NCI-H1436 treated with DMSO at 0.1 percent for 48 hours (cell line): ENCODE data around the gene USP2.
"Not testable (repeated sequence)": the region's sequence is repeated elsewhere in the genome, so short reads cannot be mapped to it uniquely, and the experiment has no call there.

ENCODE experiments used
- DNase-seq: peaks from one replicate; lab custom pipeline; 2025; lab: John Stamatoyannopoulos, UW

The USP2 gene

DNA sequence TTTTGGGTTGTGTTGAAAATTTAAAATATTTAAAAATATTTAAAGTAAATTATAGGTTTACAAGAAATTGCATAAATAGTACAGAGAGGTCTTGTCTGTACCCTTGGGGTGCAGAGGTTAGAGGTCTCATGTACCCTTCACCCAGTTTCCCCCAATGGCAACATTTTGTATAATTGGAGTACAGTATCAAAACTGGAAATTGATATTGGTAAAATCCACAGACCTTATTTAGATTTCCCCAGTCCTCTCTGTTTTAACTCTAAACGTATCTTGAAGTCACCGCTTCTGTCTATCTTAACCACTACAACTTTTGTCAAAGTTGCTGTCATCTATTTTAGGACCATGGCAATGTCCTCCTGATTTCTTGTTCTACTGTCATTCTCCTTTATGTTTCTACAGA, 30.6 kb upstream of the USP2 start:
- no peak for DNase-seq

DNA sequence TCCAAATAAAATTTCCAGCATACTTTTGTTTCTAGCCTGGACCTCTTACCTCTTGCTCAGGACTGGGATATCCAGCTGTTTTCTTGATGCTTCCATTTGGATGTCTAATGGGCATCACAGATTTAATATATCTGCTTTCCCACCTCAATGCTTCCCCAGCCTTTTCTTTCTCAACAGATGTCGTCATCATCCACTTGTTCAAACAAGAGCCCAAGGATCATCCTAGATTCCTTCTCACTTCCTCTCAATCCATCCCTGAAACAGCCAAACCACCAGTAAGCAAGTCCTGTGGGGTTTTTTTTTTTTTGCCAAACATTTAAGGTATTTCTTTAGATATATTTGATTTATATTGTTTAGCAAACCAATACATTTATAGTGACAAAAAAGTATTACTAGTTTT, 29.0 kb upstream of the USP2 start:
- no peak for DNase-seq

DNA sequence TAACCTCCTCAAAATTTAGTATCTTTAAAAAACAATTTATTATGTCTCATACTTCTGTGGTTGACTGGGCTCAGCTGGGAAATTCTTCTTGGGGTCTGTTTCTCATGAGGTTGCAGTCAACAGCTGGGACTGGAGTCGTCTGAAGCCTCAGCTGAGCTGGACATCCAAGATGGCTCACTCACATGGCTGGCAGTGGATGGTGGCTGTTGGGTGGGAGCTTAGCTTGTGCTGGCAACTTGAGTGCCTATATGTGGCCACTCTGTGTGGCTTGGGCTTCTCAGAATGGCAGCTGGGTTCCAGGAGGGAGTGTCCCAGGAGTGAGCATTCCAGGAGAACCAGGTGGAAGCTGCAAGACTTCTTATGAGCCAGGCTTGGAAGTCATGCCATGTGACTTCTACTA, 28.2 kb upstream of the USP2 start:
- no peak for DNase-seq

DNA sequence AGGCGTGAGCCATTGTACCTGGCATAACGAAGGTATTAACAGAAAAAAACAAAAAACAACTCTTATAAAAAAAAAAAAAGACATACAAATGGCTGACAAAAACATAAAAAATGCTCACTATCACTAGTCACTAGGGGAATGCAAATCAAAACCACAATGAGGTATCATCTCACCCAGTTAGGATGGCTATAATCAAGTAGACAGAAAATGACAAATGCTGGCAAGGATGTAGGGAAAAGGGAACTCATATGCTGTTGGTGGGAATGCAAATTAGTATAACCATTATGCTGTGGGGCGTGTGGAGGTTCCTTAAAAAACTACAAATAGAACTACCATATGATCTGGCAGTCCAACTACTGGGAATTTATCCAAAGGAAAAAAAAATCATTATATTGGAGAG, 24.5 kb upstream of the USP2 start:
- no peak for DNase-seq

DNA sequence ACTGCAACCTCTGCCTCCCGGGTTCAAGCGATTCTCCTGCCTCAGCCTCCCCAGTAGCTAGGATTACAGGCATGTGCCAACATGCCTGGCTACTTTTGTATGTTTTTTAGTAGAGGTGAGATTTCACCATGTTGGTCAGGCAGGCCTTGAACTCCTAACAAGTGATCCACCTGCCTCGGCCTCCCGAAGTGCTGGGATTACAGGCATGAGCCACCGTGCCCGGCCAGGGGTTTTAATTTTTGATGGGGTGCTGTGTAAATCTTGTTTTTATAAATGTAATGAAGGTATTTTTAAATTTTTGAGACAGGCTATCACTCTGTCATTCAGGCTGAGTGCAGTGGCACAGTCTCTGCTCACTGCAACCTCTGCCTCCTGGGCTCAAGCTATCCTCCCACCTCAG, 24.0 kb upstream of the USP2 start:
- not testable (repeated sequence) for DNase-seq

DNA sequence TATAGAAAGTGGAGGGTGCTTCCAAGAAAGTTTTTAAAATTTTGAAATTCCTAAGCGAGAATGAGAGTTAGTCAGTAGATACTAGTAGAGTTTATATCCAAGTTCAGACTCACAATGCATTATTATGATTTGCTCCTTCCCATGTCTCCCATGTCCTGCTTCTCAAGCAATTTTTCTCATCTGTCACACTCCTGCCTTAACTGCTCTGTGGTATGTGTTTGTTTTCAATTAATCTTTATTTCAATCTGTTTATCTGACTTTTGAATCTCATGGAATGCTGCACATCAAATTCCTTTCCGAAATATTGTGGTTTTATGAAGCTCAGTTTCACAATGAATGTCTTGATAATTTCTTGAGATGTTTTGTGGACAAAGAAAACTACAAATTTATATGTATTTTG, 23.4 kb upstream of the USP2 start:
- DNase-seq: no peak

DNA sequence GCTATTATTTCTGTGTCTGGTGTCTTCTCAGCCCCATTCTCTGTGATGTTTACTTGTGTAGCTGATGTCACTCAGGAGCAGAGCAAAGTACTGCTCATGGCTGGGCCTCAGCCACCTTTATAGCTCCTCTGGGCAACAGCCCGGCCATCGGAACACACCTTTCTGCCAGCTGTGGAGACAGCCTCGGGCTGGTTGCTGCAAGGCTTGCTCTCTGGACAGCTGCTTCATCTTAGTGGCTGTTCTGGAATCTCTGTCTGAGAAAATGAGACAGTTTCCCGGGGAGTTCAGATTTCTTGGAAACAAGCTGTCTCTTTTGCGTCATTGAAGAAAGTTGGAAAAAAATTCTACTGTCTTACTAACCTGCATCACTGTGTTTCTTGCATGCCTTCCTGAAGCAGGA, 21.5 kb upstream of the USP2 start:
- no peak for DNase-seq

DNA sequence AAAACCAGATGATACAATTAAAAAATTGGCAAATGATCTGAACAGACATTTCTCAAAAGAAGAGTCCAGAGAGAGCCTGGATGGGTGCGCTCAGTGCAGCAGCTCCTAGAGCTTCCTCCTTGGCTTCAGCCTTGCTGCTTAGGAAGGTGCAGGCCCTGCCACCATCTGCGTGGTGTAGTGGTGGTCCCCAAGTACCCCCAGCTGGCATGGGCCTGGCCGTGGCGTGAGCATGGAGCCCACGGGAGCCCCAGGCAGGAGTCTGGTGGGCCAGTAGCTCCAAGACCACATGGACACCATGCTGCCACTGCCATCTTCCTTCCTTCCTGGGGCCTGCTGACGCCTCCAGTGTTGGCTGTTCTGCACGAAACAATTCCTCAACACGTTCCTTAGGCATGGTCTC, 21.0 kb upstream of the USP2 start:
- DNase-seq: no peak

DNA sequence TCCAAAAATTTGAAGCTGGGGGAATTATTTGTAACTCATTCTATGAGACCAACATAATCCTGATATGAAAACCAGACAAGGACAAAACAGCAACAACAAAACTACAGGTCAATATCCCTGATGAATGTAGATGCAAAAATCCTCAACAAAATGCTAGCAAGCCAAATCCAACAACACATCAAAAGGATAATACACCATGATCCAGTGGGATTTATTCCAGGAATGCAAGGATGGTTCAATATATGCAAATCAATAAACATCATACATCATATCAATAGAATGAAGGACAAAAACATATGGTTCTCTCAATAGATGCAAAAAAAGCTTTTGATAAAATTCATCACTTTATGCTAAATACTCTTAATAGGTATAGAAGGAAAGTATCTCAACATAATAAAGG, 19.4 kb upstream of the USP2 start:
- DNase-seq: no peak

DNA sequence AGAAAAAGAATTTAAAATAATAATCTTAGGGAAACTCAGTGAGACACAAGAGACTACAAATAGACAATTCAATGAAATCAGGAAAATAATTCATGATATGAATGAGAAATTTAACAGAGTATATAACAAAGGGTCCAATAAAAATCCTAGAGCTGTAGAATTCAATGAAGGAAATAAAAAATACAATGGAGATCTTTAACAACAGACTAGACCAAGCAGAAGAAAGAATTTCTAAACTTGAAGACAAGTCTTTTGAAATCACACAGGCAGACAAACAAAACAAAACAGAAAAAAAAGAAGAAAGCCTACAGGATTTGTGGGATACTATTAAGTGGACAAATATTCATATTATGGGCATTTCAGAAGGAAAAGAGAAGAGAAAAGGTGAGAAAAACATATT, 16.2 kb upstream of the USP2 start:
- DNase-seq: no peak

DNA sequence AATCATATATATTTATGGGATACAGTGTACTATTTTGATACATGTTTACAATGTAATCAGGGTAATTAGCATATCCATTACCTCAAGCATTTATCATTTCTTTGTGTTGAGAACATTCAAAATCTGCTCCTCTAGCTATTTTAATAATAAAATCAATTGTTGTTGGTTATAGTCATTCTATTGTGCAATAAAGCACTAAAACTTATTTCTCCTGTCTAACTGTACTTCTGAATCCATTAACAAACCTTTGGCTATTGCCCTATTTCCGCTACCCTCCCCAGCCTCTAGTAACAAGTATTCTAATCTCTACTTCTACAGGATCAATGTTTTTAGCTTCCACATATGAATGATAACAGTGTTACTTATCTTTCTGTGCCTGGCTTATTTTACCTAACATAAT, 15.3 kb upstream of the USP2 start:
- DNase-seq: no peak

DNA sequence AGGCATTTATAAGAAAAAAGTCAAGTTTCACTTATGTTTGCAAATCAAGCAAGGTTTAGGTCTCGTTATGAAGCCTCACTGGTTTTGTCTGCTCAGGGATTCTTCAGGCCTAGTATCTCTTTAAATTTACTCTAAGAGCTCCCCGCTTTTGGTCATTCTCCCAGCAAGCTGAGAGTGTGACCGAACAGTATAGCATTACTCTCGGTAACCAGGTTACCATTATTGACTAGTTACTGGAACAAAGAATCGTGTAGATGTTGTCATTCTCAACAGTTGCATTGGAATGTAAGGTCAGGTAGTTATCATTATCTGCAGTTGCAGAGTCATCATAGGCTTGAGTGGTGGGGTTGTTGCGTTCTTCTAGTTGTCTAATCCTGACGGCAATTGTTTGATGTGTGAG, 9.8 kb upstream of the USP2 start:
- DNase-seq: no peak

DNA sequence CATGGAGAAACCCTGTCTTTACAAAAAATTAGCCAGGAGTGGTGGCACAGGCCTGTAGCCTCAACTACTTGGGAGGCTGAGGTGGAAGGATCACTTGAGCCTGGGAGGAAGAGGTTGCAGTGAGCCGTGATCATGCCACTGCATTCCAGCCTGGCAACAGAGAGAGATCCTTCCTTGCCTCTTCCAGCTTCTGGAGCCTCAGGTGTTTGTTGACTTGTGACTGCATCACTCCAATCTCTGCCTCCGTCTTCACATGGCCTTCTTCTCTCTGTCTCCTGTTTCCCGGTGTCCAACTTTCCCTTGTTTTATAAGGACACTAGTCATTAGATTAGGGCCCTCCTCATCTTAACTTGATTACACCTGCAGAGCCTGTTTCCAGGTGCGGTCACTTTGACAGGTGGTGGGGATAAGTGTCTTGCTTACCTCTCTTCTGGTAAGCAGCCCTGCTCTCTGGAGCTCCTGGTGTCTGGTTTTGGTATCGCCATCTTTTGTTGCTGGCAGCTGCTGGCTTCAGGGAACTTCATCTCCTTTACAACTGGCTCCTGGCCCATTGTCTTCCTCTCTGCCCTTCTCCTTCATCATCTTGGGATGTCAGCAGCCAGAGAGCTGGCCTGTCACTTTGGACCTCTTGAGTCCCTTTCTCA, 8.2 kb upstream of the USP2 start:
- no peak for DNase-seq

DNA sequence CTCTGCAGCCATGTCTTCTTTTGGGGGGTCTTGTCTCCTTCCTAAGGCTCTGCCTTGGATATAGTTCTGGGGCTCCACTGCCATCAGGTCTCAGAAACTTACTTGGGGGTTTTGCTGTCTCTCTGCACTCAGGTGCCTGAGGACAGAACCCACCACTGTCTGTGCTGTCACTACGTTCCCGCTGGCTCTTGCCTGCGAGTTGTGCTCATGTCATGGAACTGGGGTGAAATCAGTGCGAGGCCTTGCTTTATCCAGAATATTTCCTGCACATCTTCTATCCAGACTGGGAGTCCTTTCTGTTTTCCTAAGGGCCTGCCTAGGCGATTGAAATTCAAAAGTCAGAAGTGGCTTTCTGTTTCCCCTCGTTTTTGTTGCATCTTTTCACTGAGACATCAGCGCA, 6.6 kb upstream of the USP2 start:
- DNase-seq: no peak

DNA sequence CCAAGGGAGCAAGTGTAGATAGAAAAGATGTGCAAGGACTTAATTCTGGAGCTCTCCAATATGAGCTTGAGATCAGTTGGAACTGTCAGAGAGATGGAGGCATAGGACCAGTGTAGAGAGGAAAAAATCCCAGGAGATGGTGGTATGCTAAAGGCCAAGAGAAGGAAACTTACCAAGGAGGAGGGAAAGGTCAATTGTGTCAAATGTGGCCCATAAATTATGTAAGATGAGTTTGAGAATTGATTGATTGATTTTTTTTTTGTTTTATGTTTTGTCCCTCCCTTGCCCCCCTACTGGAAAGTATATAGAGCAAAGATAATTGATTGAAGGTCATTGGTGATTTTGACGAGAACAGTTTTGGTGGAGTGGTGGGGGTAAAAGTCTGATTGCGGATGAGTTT, 2.8 kb upstream of the USP2 start:
- DNase-seq: no peak

DNA sequence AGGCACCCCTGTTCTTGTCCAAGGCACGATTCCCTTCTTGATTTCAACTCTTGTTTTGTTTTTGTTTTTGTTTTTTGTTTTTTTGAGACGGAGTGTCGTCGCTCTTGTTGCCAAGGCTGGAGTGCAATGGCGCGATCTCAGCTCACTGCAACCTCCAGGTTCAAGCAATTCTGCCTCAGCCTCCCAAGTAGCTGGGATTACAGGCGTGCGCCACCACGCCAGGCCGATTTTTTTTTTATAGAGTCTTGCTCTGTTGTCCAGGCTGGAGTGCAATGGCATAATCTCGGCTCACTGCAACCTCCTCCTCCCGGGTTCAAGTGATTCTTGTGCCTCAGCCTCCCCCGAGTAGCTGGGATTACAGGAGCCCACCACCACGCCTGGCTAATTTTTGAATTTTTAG, 1.0 kb upstream of the USP2 start:
- not testable (repeated sequence) for DNase-seq

DNA sequence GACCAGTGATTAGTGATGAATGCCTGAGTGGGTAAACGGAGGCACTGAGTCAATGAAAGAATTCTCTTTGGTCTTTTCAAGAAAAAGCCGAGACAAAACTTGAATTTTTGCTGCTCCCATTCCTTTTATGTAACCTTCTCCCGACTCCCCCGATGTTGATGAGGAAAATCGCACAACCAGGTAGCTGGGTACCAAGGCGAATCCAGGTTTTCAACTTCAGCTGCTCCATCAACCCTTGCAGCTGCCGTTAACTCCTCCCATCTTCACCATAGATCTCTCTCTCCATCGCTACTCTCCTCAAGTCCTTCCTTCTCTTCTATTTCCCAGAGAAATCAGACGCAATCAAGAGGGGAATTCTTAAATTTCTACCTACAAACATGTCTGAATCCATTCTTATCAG, 611 bp upstream of the USP2 start:
- DNase-seq: no peak

DNA sequence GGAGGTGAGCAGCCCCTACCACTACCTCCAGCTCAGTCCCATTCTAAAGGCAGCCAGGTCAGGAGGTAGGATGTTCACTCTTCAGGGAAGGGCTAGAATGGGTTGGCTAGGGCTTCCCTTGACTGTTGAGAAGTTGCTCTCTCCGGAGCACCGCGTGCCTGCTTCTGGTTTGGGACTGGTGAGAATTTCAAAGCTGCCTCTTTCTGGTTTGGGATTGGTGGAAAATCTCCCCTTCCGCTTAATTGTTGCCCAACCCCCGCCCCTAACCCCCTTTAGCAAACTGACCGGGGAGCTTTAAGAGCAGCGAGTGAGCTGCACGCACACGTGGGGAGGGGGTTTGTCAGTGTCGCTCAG, 686 bp downstream of the USP2 start:
- DNase-seq: no peak

DNA sequence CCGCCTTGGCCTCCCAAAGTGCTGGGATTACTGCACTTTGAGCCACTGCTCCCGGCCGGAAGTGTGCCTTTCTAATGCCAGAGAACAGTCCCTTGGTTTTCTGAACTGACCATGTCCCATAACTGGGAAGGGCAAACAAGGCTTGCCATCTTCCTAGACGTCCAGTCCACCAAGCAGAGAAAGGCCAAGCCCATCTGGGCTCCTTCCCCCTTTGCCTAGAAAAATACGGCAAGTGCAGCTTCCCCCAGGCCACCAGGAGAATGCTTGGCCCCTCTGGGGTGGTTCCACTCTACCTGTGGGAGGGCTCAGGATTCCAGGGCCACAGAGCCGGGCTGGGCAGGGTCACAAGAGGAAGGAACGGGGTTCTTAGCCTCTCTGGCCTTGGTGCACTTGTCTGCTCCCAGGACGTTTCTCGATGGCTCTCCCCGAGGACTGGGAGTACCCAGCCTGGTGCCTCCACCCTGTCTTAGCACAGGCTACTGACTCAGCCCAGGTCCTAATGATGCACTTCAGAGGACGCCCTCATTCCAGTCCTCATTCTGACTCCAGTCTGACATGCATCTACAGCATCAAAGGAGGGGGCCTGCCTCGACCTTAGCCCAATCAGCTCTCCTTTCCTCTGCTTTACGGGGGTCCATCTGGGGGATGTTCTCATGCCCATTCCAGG, 1.2 kb downstream of the USP2 start:
- DNase-seq: no peak

DNA sequence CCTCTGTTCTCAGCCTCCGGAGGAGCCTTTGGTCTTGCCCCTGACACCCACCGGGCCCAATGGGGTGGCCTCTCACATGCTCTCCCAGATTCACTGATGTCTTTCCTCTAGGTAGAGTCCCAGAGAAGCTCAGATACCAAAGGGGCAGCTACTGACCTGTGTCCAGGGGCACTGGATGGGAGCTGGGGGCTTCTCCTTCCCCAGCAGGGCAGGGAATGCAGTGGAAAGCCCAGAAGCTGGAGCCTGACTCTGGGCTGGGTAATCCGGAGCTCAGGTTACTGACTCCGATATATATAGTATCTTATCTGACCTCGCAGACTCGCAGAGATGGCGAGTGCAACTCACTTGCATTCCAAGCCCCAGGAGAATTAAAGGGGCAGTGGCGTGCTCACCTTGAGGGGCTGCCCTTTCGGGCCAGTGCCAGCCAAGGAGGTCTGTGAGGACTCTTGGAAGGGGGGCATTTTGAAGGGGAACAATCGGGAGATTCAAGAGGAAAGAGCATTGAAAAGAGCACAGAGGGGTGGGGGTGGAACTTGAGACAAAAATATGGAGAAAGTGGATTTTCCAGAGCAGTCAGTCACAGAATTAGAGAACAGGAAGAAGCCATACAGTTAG, 2.5 kb downstream of the USP2 start:
- DNase-seq: no peak

DNA sequence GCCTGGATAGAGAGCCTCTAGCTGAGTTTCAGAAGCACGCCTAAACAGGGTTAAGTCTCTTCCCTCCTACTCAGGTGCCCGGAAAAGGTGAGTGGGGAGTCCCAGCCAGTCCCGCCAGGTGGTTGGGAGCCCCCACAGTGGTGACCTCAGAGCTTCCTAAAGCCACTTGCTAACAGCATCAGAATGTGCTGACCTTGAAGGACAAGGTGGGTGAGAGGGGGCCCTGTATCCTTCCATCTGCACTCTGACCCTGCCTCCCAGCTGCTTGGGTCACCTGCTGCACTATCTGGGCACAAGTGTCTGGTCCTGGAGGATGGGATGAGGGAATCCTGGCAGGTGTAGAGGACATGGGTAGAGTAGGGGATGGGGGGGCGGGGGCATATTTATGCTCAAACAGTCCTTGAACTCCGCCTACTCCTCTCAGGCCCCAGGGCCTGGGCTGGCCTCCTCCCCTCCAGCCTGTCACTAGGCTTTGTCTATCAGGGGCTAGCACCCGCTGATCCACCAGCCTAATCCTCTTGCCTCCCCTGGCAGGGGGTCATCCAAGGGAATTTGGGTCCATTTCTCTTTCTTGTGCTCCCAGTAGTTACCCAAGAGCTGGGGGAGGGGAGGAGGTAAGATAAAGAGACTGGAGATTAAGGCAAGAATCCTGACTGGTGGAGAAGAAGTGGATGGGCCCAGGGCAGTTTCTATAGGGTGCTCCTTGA, 3.4 kb downstream of the USP2 start:
- no peak for DNase-seq

DNA sequence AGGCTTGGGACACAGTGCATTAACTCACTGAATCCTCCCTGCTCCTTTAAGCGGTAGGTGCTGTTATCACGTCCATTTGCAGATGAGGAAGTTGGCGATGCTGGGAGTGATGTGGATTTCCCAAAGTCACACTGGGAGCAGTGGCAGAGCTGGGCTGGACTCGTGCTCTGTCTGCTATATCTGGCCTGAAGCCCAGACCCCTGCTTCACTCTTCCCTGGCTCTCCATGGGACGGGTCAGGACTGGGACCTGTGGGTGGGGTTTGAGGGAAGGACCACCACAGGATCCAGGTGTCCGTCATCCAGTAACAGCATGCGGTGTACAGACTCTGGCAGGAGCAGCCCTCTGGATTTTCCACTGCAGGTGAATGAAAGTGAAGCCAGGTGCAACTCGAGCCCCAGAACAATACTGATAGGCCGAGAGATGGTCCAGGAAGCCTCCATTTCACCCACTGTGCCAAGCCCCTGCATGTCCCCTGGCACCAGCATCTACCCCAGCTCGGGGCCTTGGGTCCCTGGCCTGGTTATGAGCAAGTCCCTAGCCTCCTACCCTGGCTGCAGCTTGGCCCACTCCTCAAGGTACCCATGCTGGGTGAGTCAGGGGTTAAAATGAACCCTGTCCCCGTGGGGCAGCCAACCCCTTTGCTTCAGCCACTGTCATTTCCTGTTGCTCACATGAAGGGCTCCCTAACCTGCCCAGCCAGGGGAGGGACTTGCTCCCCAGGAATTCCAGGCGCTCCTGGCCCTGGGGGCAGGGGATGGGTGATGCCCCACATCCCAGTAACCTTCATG, 4.2 kb downstream of the USP2 start:
- DNase-seq: no peak
